Mesothelial cell of epicardium (in vitro differentiated cells): Measurements from ENCODE around the gene TSPAN12. TPM values are rescaled to one million over a fixed set of nuclear protein-coding genes. Genes with fewer than 3 reads are reported as not detected.
"Not testable (repeated sequence)": the region's sequence is repeated elsewhere in the genome, so short reads cannot be mapped to it uniquely, and the experiment has no call there.

Source experiments
- DNase-seq, 2 experiments: peaks; one replicate each; pipeline ENCODE4 v3.0.0; 2021; ENCODE audit warnings: low spot score in 2 of 2; ENCODE audit not compliant: unreplicated experiment in 2 of 2
- H3K27ac Mint-ChIP-seq: 2 replicates; pipeline ENCODE4 v1.8.0; 2021; ENCODE audit warnings: mixed read lengths
- H3K27me3 Mint-ChIP-seq: 2 replicates; pipeline ENCODE4 v1.8.0; 2021; ENCODE audit warnings: low read depth, mixed read lengths
- H3K36me3 Mint-ChIP-seq: 2 replicates; pipeline ENCODE4 v1.8.0; 2021; ENCODE audit warnings: mixed read lengths
- H3K4me1 Mint-ChIP-seq: 2 replicates; pipeline ENCODE4 v1.8.0; 2021; ENCODE audit warnings: mixed read lengths
- H3K4me3 Mint-ChIP-seq: 2 replicates; pipeline ENCODE4 v1.8.0; 2021; ENCODE audit warnings: mild to moderate bottlenecking, moderate library complexity, mixed read lengths
- H3K9me3 Mint-ChIP-seq: 2 replicates; pipeline ENCODE4 v1.8.0; 2021; ENCODE audit warnings: mixed read lengths
- total RNA-seq: library from RNA; stranded (reverse); gene quantifications from 3 replicates; pipeline ENCODE4 v1.2.1, GENCODE V29; 2021
- TF ChIP-seq, protein P1 (sequence below): fragments of 200-600 bp; sonication (generic); IDR thresholded peaks from one replicate; pipeline ENCODE4 v1.5.0; 2021; ENCODE audit warnings: antibody characterized with exemption; ENCODE audit not compliant: unreplicated experiment

The TSPAN12 gene
- total RNA-seq, 1 donor from 2014 or later: 7.3 TPM

GRCh38 chr7:120780938-120781337 is 77.0 kb downstream of the TSPAN12 start:
- Mint-ChIP-seq H3K27me3 (no peaks in the 10 kb centered on the region), H3K4me3 (no peak overlapping the region), H3K36me3 (no peaks in the 10 kb centered on the region), H3K4me1 (peaks cover 13% of the 10 kb centered on the region), H3K27ac (no peak overlapping the region), H3K9me3 (no peaks in the 10 kb centered on the region)
- no peak for DNase-seq
- TF ChIP-seq, protein P1, sequence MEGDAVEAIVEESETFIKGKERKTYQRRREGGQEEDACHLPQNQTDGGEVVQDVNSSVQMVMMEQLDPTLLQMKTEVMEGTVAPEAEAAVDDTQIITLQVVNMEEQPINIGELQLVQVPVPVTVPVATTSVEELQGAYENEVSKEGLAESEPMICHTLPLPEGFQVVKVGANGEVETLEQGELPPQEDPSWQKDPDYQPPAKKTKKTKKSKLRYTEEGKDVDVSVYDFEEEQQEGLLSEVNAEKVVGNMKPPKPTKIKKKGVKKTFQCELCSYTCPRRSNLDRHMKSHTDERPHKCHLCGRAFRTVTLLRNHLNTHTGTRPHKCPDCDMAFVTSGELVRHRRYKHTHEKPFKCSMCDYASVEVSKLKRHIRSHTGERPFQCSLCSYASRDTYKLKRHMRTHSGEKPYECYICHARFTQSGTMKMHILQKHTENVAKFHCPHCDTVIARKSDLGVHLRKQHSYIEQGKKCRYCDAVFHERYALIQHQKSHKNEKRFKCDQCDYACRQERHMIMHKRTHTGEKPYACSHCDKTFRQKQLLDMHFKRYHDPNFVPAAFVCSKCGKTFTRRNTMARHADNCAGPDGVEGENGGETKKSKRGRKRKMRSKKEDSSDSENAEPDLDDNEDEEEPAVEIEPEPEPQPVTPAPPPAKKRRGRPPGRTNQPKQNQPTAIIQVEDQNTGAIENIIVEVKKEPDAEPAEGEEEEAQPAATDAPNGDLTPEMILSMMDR: no peak

GRCh38 chr7:120780451-120780850 is 77.5 kb downstream of the TSPAN12 start:
- H3K27ac Mint-ChIP-seq, H3K27me3 Mint-ChIP-seq, DNase-seq, H3K4me3 Mint-ChIP-seq, H3K9me3 Mint-ChIP-seq, H3K36me3 Mint-ChIP-seq: not testable (repeated sequence)
- peaks cover 14% of the 10 kb centered on the region for H3K4me1 Mint-ChIP-seq

GRCh38 chr7:120779078-120779477 is 78.9 kb downstream of the TSPAN12 start:
- H3K9me3 Mint-ChIP-seq, DNase-seq, H3K36me3 Mint-ChIP-seq, H3K4me3 Mint-ChIP-seq, H3K4me1 Mint-ChIP-seq, H3K27me3 Mint-ChIP-seq, H3K27ac Mint-ChIP-seq: not testable (repeated sequence)

GRCh38 chr7:120775755-120776154 is 82.2 kb downstream of the TSPAN12 start:
- no peaks in the 10 kb centered on the region for H3K27me3 Mint-ChIP-seq
- no peak overlapping the region for H3K4me3 Mint-ChIP-seq
- DNase-seq: no peak
- no peaks in the 10 kb centered on the region for H3K36me3 Mint-ChIP-seq
- TF ChIP-seq, protein P1: no peak
- peaks cover 2% of the 10 kb centered on the region for H3K4me1 Mint-ChIP-seq
- peaks cover 5% of the 10 kb centered on the region for H3K9me3 Mint-ChIP-seq
- no peak overlapping the region for H3K27ac Mint-ChIP-seq

- H3K36me3 Mint-ChIP-seq: no peaks in the 10 kb centered on the region
- TF ChIP-seq, protein P1: no peak
- H3K27me3 Mint-ChIP-seq: no peaks in the 10 kb centered on the region
- peaks cover 5% of the 10 kb centered on the region for H3K9me3 Mint-ChIP-seq
- DNase-seq: no peak
- H3K4me1 Mint-ChIP-seq: peaks cover 8% of the 10 kb centered on the region
- H3K4me3 Mint-ChIP-seq: no peak overlapping the region
- no peak overlapping the region for H3K27ac Mint-ChIP-seq
Measured at GRCh38 chr7:120774481-120774880, 83.5 kb downstream of the TSPAN12 start.

DNA sequence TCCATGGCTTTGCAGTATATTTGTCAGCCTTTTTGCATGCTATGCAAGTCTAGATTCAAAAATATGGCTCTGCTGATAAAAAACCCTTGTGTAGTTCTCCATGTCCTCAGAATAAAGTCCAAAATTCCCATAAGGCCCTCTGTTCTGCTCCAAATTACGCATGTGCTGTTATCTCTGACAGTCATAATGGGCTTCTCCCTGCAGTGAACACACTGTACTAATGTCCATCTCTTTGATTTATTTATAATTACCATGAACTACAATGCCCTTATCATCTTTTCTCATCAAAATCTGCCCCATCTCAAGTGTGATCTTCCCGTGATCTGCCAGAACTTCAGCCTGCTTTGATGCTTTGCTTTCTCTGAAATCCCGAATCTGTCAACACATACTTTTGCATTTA is 87.7 kb downstream of the TSPAN12 start:
- Mint-ChIP-seq H3K9me3 (peaks cover 5% of the 10 kb centered on the region), H3K27me3 (no peaks in the 10 kb centered on the region), H3K36me3 (no peaks in the 10 kb centered on the region), H3K4me3 (no peak overlapping the region), H3K27ac (no peak overlapping the region), H3K4me1 (peaks cover 5% of the 10 kb centered on the region)
- TF ChIP-seq, protein P1: no peak
- no peak for DNase-seq

GRCh38 chr7:120760851-120761250 is 97.1 kb downstream of the TSPAN12 start:
- no peak overlapping the region for H3K4me3 Mint-ChIP-seq
- no peak for DNase-seq

More at GRCh38 chr7:120760851-120761250, 97.1 kb downstream of the TSPAN12 start:
- Mint-ChIP-seq H3K27ac (no peak overlapping the region), H3K36me3 (no peaks in the 10 kb centered on the region), H3K4me1 (peaks cover 2% of the 10 kb centered on the region), H3K27me3 (no peaks in the 10 kb centered on the region), H3K9me3 (no peaks in the 10 kb centered on the region)
- TF ChIP-seq, protein P1: no peak
